ENCODE results near the gene CPHXL2.

CPHXL2 gene

DNA sequence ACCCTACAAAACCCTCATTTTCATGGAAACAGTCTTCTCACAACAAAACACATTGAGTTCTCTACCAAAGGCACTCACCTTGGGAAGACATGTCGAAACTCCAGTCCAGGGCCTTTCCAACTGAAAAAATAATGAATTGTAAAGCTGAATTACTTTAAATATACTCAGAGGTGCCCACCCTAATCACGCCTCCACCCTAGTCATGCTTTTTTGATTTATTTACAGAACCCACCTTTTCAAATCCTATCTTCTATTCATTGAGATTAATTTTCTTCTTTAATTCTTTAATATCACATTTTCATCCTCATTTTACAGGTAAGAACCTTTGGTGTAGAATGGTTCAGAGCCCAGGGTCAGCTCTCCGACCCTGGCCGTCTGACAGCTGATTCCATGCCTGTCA lies at the start of gene CPHXL2:
CPHXL2 (minus strand) TSS at position 101 of the 400 bp plus-strand sequence; CDS start at position 91, 10 bp downstream.
- DNase-seq, result no peak

DNA sequence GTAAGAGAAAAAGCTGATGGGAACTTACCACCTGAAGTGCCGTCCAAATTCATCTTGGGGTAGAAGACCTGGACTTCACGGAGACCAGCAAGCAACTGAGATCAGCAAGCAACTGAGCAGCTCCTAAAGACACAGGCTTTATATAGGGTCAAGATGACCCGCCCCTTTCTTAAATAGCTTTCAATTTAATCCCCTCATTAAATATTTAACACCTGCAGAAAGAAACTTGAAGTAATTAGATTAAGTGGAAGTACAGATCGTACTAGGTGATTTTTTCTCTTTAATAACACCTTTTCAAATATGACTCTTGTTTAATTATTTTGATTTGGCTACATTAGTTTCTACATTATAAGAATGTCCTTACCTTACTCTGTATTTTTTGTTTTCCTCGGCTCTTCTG lies 49.6 kb upstream of the CPHXL2 start, which contains the start of gene CPHXL:
CPHXL (minus strand) TSS at position 101 of the 400 bp plus-strand sequence; CDS start at position 53, 48 bp downstream.
- DNase-seq, result no peak

DNA sequence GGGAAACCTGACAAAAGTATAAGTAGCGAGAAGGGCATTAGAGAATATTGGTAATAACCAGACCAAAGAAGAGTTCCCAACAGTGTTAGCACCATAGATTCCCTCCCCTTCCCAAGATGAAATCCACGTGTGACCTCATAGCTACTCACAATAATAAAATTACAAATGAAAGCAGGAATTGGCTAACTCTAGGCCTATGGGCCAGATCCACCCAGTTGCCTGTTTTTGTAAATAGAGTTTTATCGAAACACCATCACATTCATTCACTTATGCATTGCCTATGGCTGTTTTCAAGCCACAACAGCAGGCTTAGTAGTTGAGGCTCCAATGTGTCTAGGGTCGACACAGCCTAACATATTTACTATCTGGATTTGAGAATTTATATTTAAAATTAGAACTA lies 41.6 kb upstream of the CPHXL2 start:
- no peak for DNase-seq

- no peak for DNase-seq
Observed at GRCh38 chr16:75714661-75715060, 37.9 kb upstream of the CPHXL2 start.

DNA sequence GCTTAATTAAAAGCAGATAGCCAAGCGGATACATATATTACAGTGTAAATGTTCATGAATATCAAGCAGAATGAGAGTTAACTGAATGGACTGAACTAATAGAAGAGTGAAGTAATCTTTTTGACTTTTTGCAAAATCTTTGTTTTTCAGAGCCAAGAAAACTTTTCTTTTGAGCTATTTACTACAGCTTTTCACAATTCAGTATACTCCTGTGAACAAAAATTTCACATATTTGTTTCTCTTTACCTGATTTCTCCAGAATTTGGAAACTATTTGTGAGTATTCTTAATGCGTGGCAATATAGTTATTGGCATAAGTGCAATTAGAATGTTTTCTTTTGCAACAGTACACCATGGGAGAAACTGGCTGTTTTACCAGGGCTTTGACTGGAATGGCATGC lies 33.5 kb upstream of the CPHXL2 start:
- no peak for DNase-seq

DNA sequence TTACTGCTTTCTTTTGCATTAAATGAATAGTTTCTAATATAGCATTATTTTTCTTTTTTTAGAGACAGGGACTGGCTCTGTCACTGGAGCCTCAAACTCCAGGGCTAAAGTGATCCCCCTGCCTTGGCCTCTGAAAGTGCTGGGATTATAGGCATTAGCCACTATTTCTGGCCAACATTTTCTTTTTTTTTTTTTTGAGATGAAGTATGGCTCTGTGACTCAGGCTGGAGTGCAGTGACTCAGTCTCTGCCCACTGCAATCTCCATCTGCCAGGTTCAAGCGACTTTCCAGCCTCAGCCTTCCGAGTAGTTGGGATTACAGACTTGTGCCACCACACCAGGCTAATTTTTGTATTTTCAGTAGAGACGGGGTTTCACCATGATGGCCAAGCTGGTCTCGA lies 26.5 kb upstream of the CPHXL2 start:
- no peak for DNase-seq

GRCh38 chr16:75702242-75702641 lies 25.4 kb upstream of the CPHXL2 start:
- no peak for DNase-seq

- DNase-seq, result no peak
Observed at GRCh38 chr16:75701361-75701760, 24.6 kb upstream of the CPHXL2 start, which contains the start of gene DUXB. TSS of gene DUXB (minus strand) at chr16:75701461. CDS start at chr16:75701418, 43 bp downstream.

- no peak for DNase-seq
Observed at GRCh38 chr16:75697571-75697970, 20.8 kb upstream of the CPHXL2 start.

DNA sequence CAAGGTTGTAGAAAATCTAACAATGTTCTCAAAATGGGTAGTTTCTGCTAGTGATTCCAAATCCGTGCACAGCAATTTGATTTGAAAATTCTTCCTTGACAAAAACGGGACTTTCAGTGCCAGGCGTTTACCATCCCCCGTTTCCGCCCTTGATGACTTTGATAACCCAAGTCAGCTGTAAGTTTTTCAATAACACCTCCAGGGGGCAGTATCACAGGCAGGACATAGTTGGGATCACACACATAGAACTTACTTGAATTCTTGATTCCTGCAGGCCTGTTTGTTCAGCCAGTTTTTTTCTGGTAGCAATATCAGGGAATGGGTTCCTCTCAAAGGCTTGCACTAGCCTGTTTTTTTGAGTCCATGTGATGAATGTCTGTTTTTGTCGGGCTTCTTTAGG lies 18.9 kb upstream of the CPHXL2 start:
- DNase-seq, result no peak

DNA sequence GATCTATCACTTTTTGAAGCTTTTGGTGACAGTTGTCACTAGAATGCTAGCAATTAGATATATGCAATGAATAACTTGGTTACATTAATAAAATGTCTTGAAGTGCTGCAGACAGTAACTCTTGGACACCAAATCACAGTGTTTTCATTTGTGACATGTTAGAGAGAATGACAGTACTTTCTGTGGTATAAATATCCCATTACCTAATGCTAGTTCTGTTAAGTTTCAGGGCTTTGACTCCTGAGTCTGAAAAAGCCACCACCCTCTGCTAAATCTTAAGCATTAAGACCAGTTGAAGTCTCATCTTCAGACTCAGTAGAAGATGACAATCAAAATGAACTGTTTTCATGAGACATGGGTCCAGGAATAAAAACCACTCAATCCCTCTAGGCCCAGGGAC lies 10.6 kb upstream of the CPHXL2 start:
- no peak for DNase-seq

GRCh38 chr16:75682308-75682707 lies 5.5 kb upstream of the CPHXL2 start:
- no peak for DNase-seq

DNA sequence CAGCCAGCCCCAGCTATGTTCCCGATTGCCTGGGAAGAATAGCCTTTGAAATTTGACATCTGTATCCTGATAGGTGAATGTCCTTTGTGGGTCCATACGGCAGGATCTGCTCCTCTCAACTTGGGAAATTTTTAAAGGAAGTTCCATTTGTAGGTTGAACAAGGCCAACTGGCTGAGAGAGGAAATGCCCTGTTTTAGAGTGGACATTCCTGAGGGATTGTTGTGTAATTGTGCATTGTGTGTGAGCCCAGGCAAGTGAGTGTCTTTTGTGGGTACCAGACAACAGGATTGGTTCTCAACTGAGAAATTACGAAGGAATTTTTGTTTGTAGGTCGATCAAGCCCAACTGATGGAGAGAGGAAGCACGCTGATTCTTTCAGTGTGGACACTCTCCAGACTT lies 2.6 kb upstream of the CPHXL2 start:
- DNase-seq, result no peak

- DNase-seq, result no peak
Observed at GRCh38 chr16:75667503-75667902, 9.3 kb downstream of the CPHXL2 start.

DNA sequence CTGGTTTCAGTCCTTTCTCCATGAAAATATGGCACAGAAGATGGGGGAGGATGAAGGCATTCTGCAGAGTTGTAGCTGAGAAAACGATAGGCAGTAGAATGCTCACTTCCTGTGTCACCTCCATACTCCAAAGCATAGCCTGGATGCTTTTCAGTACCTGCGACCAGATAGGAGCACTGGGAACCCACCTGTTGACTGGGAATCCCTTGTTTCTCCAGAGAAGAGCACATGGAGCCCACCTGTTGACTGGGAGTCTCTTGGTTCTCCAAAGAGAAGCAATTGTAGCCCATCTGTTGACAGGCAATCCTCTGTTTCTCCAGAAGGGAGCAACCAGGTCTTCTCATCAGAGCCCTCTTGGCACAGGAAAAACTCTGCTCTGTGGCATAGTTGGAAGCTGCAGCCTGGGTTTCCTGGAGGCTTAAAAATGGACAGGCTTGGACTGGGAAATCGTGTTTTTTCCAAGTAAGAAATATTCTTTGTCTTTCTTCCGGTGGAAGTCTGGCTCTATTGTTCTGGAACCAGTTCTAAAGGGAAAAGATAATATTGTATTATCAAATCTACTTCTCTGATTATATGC lies 16.0 kb downstream of the CPHXL2 start:
- DNase-seq, result no peak

DNA sequence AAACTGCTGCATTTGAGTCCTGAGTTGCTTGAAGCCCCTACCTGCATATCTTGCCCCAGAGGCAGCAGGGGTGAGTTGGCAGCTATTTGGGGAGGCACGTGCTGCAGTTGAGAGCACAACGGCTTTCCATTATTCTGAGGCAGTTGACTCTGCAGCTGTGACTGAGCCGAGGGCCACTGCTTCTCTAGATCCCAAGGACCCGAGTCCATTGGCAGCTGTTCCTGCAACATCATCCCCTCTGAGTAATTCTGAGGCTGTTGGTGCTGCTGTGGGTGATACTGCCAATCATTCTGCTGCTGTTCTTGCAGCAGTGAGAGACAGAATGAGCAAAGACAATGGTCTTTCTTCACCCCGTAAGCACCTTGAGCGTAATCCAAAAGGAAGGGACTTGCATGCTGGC lies 16.5 kb downstream of the CPHXL2 start:
- no peak for DNase-seq

DNA sequence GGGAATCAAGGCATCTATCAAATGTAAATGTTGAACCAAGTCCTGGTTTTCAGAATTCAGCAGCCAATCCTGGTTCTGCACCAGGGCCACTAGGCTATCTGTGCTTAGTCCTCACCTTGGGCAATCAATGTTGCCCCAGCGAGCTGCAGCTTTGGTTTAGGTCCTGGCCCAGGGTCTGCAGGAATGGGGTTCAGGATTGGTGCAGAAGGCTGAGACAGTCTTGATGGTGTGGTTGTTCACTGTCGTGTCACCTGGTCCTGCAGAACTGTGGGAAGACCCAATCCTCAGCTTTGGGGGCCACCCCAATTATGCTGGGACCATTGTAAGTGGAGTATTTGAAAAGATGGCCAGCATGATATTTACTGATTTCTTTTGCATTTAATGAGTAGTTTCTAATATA lies 18.6 kb downstream of the CPHXL2 start:
- DNase-seq, result no peak

DNA sequence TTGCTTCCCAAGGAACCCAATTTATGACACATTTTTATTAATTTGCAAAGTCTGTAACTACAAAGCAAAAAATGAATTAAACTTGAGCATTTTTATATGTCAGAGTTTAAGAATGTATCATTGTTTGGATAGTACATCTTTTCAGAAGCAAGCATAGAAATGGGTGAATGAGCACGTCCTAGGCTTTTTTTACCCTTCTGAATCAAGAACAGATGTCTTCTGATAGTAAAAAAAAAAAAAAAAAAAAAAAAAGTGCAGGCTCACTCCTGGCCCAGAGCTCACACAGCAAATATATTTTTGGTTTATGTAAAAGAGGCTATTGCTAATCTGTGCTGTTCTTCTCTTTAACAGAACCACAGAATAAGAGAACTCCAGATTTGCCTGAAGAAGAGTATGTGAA lies 22.9 kb downstream of the CPHXL2 start:
- DNase-seq, result no peak

DNA sequence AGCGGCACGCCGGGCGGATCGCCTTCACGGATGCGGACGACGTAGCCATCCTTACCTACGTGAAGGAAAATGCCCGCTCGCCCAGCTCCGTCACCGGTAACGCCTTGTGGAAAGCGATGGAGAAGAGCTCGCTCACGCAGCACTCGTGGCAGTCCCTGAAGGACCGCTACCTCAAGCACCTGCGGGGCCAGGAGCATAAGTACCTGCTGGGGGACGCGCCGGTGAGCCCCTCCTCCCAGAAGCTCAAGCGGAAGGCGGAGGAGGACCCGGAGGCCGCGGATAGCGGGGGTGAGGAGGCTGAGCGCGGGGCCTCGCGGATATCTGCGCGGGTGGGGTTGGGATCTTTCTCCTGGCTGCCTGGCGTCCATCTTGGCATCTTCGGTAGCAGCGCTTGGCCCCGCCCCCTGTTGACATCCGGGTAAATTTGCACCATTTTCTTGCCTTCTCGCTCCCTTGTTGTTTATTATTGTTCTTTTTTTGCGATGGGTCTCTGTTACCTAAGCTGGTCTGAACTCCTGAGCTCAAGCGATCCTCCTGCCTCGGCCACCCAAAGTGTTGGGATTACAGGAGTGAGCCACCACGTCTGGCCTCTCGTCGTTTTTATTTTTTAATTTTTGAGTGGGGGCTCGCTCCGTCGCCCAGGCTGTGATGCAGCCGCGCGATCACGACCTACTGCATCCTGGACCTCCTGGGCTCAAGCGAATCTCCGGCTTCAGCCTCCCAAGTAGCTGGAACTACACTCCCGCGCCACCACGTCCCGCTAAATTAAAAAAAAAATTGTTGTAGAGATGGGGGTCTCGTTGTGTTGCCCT lies 28.3 kb downstream of the CPHXL2 start:
- DNase-seq, result peak; percentile 86 to 88

GRCh38 chr16:75647492-75648264 lies 29.1 kb downstream of the CPHXL2 start, which contains the start of the genes KARS1 and TERF2IP:
TSS of gene KARS1 (minus strand) at chr16:75647665. CDS start at chr16:75647639, 26 bp downstream.
TSS of gene TERF2IP (plus strand) at chr16:75647773. CDS start at chr16:75647883, 110 bp downstream.
- DNase-seq, result peak; percentile 91 to 93

GRCh38 chr16:75647112-75647491 lies 29.7 kb downstream of the CPHXL2 start:
- DNase-seq, result no peak

- no peak for DNase-seq
Observed at GRCh38 chr16:75644240-75645012, 32.4 kb downstream of the CPHXL2 start.

GRCh38 chr16:75640598-75640997 lies 36.2 kb downstream of the CPHXL2 start:
- DNase-seq, result no peak
